Calu3 (cell line): ENCODE measurements around the gene GET4. TPM values are rescaled to one million over a fixed set of nuclear protein-coding genes. Genes with fewer than 3 reads are reported as not detected.

Experiments used
- BruUV-seq: library from RNA; stranded (reverse); fragments of 400-500 nt; replicated peaks from 2 replicates; lab custom pipeline; 2021; lab: Mats Ljungman, UMichigan
- CTCF ChIA-PET: fragments of 300-600 bp; sonication (Branson Sonifier 250); formaldehyde crosslinking; loops from one replicate; lab custom pipeline; 2022; ENCODE audit warnings: antibody characterized with exemption; lab: Charles Lee
- DNase-seq: peaks from one replicate; pipeline ENCODE4 v3.0.0; 2022
- H3K27ac Mint-ChIP-seq: one replicate; pipeline ENCODE4 v1.8.0; 2022; ENCODE audit warnings: mixed read lengths; ENCODE audit not compliant: unreplicated experiment
- H3K27me3 Mint-ChIP-seq: one replicate; pipeline ENCODE4 v1.8.0; 2022; ENCODE audit warnings: mixed read lengths; ENCODE audit not compliant: unreplicated experiment
- H3K36me3 Mint-ChIP-seq: one replicate; pipeline ENCODE4 v1.8.0; 2022; ENCODE audit warnings: mild to moderate bottlenecking, moderate library complexity, mixed read lengths; ENCODE audit not compliant: insufficient read depth, unreplicated experiment
- H3K4me1 Mint-ChIP-seq: one replicate; pipeline ENCODE4 v1.8.0; 2022; ENCODE audit warnings: mild to moderate bottlenecking, low read depth, mixed read lengths; ENCODE audit not compliant: unreplicated experiment
- H3K4me3 Mint-ChIP-seq: one replicate; pipeline ENCODE4 v1.8.0; 2022; ENCODE audit warnings: mild to moderate bottlenecking, low read depth, moderate library complexity, mixed read lengths; ENCODE audit not compliant: unreplicated experiment
- H3K9me3 Mint-ChIP-seq: one replicate; pipeline ENCODE4 v1.8.0; 2022; ENCODE audit warnings: low read depth, mixed read lengths; ENCODE audit not compliant: unreplicated experiment
- CTCF ChIP-seq: fragments of 200-600 bp; IDR thresholded peaks from one replicate; pipeline ENCODE4 v1.8.0; 2022; ENCODE audit warnings: antibody characterized with exemption; ENCODE audit not compliant: unreplicated experiment
- intact Hi-C: fragments of 100-400 bp; cut with micrococcal nuclease; formaldehyde crosslinking; loops from one replicate; pipeline ENCODE4 v1.10.0; 2022; ENCODE audit not compliant: unreplicated experiment
- total RNA-seq: library from RNA; stranded (reverse); gene quantifications from 2 replicates; pipeline ENCODE4 v1.2.3, GENCODE V29; 2022

Gene GET4
- total RNA-seq, 1 experiment from 2014 or later, result 145 TPM

GRCh38 chr7:924541-925231, 48.3 kb downstream of the GET4 start:
- peak overlapping the region; percentile 96 for H3K27ac Mint-ChIP-seq
- no peaks in the 10 kb centered on the region for H3K9me3 Mint-ChIP-seq
- H3K4me1 Mint-ChIP-seq, result peaks cover 82% of the 10 kb centered on the region
- CTCF ChIA-PET, result interaction anchor here (1.6 to 2.2 kb wide), 3 partner anchors 11 to 25 kb away, joined by 7 to 10 read pairs (median 9); no protein-coding TSS in a partner anchor
- intact Hi-C loops, result loop anchor here (1.0 kb wide), 1 partner anchor 25 kb away; no protein-coding TSS in a partner anchor
- peaks cover 91% of the 10 kb centered on the region for H3K36me3 Mint-ChIP-seq
- BruUV-seq, result no TSS peak
- no peak for TF ChIP-seq CTCF
- no peaks in the 10 kb centered on the region for H3K27me3 Mint-ChIP-seq
- DNase-seq, result peak; percentile 78
- peak overlapping the region; percentile 61 for H3K4me3 Mint-ChIP-seq

- no TSS peak for BruUV-seq
- Mint-ChIP-seq H3K36me3 (peaks cover 93% of the 10 kb centered on the region), H3K27me3 (no peaks in the 10 kb centered on the region), H3K4me1 (peaks cover 78% of the 10 kb centered on the region), H3K9me3 (no peaks in the 10 kb centered on the region), H3K4me3 (peak overlapping the region; percentile 61), H3K27ac (peak overlapping the region; percentile 96)
- DNase-seq, result peak; percentile 96
- CTCF ChIA-PET, result interaction anchor here (0.5 to 2.7 kb wide), 7 partner anchors 12 to 775 kb away, joined by 3 to 11 read pairs (median 7); partner anchors contain the start of gene ADAP1
- intact Hi-C loops, result no loop called here
- TF ChIP-seq CTCF, result no peak
Measured at GRCh38 chr7:925601-926000, 49.2 kb downstream of the GET4 start.

- CTCF ChIA-PET, result interaction anchor here (0.8 to 2.7 kb wide), 5 partner anchors 19 to 139 kb away, joined by 4 to 11 read pairs (median 7); partner anchors contain the start of gene ADAP1
Measured at GRCh38 chr7:926061-927030, 50.0 kb downstream of the GET4 start.

More at GRCh38 chr7:926061-927030, 50.0 kb downstream of the GET4 start:
- peaks cover 93% of the 10 kb centered on the region for H3K36me3 Mint-ChIP-seq
- peak overlapping the region; percentile 96 for H3K27ac Mint-ChIP-seq
- no peaks in the 10 kb centered on the region for H3K9me3 Mint-ChIP-seq
- intact Hi-C loops, result no loop called here
- peak overlapping the region; percentile 61 for H3K4me3 Mint-ChIP-seq
- BruUV-seq, result no TSS peak
- H3K4me1 Mint-ChIP-seq, result peaks cover 71% of the 10 kb centered on the region
- no peak for TF ChIP-seq CTCF
- no peaks in the 10 kb centered on the region for H3K27me3 Mint-ChIP-seq
- peak; percentile 89 for DNase-seq
